GM12865 (cell line): ENCODE results near the gene THSD4.
A peak's percentile ranks its signal among the peaks of the same experiment; 100 is the strongest.

Experiments
- DNase-seq: peaks from one replicate; pipeline ENCODE4 v3.0.0; 2010; ENCODE audit warnings: low read depth
- H3K4me3 ChIP-seq: 2 replicates; pipeline ENCODE4 v1.5.1; 2011; ENCODE audit warnings: mild to moderate bottlenecking, low read depth, low read length, control low read depth
- TF ChIP-seq, protein P1 (sequence below): IDR thresholded peaks from 2 replicates; pipeline ENCODE4 v1.5.1; 2011; ENCODE audit warnings: low read length, control low read depth, low read depth, inconsistent platforms; ENCODE audit not compliant: insufficient read depth; ENCODE audit errors: missing control alignments

THSD4 gene

DNA sequence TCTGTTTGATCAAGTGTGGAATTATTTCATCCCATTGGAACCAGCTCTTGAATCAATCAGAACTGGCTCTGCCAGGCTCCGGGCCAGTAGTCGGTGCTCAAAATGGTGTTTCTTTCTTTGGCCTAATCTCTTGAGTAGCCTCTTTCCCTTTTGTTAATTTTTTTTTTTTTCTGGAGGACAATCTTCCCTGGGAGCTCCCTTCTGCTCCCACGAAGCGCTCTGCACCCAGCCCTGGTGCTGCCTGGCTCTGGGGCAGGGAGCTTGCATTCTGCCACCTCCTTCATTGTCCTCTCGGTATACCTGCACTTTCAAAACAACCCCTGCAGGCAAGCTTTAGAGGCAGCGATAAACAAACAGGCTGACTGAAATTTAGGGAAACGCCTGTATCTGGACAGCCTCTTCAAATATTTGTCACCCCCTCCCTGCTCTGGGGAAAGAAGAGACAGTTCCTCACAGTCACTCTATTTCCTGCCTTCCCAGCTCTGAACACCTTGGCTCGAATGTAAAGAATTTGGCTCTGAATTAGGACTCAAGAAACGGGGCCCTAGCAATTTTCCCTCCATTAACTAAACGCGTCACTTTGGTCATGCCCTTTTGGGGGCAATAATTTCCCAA, 1.1 kb upstream of the THSD4 start:
- DNase-seq, result no peak
- no peak overlapping the region for H3K4me3 ChIP-seq

DNA sequence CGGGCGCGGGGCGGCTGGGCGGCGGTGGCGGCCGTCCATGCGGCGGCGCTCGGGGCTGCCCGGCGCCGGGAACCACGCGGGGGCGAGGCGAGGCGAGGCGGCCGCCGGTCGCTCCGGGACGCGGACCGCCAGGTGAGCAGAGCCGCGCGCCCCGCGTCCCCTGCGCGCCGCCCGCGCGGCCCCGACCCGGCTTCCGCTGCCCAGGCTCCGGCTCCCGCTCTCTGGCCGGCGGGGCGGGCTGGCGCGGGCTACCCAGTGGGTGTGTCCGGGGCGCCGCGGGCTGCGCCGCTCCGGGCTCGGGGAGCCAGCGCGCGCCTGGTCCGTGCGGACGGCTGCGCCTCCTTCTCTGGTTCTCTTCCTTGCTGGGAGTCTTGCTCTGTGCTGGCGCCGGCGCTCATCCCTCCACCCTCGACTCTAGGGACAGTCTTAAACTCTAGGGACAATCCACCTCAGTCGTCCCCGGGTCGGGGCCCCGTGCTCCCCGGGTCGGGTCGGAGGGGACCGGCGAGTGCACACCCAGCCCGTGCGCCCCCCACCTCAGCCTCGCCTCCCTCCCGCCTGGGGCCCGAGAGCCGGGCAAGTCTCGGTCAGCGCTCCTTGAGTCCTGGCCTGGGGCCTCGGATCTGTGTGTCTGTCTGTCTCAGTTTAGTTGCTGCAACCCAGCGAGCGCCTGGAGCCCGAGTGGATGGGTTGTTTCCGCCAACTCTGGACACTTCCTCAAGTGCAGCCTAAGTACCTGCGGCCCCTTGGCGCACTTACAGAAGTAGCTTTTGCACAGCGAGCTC, 488 bp downstream of the THSD4 start:
- peak; percentile 46 for DNase-seq
- peak overlapping the region; percentile 39 for H3K4me3 ChIP-seq
- TF ChIP-seq, protein P1, sequence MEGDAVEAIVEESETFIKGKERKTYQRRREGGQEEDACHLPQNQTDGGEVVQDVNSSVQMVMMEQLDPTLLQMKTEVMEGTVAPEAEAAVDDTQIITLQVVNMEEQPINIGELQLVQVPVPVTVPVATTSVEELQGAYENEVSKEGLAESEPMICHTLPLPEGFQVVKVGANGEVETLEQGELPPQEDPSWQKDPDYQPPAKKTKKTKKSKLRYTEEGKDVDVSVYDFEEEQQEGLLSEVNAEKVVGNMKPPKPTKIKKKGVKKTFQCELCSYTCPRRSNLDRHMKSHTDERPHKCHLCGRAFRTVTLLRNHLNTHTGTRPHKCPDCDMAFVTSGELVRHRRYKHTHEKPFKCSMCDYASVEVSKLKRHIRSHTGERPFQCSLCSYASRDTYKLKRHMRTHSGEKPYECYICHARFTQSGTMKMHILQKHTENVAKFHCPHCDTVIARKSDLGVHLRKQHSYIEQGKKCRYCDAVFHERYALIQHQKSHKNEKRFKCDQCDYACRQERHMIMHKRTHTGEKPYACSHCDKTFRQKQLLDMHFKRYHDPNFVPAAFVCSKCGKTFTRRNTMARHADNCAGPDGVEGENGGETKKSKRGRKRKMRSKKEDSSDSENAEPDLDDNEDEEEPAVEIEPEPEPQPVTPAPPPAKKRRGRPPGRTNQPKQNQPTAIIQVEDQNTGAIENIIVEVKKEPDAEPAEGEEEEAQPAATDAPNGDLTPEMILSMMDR, result no peak

More for the DNA sequence above, 1.1 kb upstream of the THSD4 start:
- TF ChIP-seq, protein P1, result no peak

DNA sequence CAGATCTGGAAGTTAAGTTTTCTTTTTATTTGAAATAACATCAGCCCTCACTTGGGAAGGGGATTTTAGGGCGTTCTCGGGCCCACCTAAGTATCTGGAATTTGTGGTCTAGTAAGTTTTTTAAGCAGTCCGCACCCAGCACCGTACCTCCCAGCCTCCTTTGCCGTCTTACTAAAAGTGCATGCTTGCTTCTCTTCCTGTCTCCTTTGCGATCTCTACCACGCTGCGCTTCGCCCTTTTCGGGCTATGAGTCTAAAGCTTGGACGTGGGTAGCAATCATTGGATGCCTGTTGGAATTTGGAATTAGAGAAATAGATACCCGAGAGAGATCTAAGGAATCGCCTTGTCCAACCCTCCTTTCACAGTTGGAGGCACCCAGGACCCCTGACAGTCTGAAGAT, 1.1 kb downstream of the THSD4 start:
- no peak for DNase-seq
- TF ChIP-seq, protein P1, result no peak
- H3K4me3 ChIP-seq, result no peak overlapping the region

DNA sequence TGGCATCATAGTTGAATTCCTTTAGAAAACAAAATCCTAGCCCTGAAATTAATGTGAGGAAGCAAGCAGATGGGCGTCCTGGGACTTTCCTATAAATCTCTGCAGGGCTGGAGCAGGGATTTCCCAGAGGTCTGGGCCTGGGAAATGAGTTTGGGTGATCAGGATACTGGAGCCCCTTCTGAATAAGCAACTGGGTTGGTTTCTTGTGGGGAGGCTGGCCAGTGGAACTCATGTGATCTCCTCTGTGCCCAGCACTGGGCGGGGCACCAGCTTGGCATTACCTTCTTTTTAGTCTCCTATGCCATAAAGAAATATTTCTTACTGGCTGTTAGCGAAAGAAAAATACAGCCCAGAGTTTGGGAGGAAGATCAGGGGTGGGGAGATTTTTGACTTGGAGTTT, 1.7 kb downstream of the THSD4 start:
- no peak overlapping the region for H3K4me3 ChIP-seq
- no peak for DNase-seq
- TF ChIP-seq, protein P1, result no peak

DNA sequence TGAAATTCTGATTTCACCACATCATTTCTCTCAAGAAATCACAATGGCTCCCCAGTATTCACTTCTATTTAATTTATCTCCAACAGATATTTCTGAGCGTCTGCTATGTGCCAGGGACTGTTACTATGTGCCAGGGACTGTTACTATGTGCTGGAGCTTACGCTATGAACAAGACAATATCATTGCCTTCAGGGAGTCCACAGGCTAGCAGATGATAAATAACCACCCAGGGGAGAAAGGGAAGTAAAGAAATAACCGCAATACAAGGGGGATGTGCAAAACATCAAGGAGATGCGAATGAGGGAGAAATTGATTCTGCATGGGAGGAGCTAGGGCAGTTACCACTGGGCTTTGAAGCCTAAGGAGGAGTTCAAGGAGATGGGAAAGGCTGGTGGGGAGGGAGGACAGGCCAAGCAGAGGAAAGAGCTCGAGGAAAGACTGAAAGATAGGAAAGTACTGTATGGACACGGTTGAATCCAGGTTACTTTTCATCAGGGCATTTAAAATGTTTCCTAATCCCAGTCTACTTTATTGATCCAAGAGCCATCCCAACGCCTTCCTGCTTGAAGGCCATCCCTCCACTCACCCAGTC, 2.5 kb downstream of the THSD4 start:
- no peak for DNase-seq
- TF ChIP-seq, protein P1, result no peak
- no peak overlapping the region for H3K4me3 ChIP-seq

DNA sequence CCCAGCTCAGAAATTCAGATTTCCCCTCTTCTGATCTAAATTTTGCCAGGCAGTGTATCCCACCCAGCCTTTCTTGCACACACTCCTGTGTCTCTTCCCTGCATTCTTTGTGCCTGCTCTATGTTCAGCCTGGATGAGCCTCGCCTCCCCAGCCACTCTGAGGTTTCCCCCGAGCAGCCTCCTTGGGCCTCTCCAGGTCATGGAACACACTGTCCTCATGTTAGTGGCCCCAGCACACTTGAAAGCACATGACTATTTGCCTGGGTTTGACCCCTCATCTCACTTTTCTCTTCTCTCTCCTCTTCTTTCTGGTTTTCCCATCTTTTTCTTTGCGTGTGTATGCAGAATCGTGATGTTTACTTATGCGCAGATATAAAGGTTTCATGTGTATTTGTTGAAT, 3.1 kb downstream of the THSD4 start:
- H3K4me3 ChIP-seq, result no peak overlapping the region
- TF ChIP-seq, protein P1, result no peak
- DNase-seq, result no peak
